ENCODE results near the gene ACTL6B.

Gene ACTL6B

GRCh38 chr7:100602889-100603725 is 53.1 kb downstream of the ACTL6B start:
- Histone ChIP-seq H3K4me3 (ENCODE audit: low read depth, low read length, poor library complexity, severe bottlenecking) (peak overlapping the region; percentile 60), H3K79me2 (ENCODE audit: insufficient read depth, low read length) (no peaks in the 10 kb centered on the region), H3K9me3 (ENCODE audit: low read length) (no peaks in the 10 kb centered on the region), H4K20me1 (ENCODE audit: insufficient read depth, low read length) (no peaks in the 10 kb centered on the region), H3K9me2 (ENCODE audit: low read depth, low read length) (no peaks in the 10 kb centered on the region), H3K4me2 (ENCODE audit: low read length) (peak overlapping the region; percentile 72), H2AFZ (ENCODE audit: low read length) (no peak overlapping the region), H3K4me1 (ENCODE audit: insufficient read depth, low read length, severe bottlenecking) (peaks cover 16% of the 10 kb centered on the region), H3K9ac (ENCODE audit: low read length) (peak overlapping the region; percentile 56; the same call in 1 of the 2 replicates), H3K27me3 (ENCODE audit: insufficient read depth, low read length) (no peaks in the 10 kb centered on the region; the same call in 1 of the 2 replicates), H3K36me3 (ENCODE audit: insufficient read depth, low read length) (no peaks in the 10 kb centered on the region), H3F3A (ENCODE audit: insufficient read depth, low read length) (no peaks in the 10 kb centered on the region), H3K27ac (ENCODE audit: low read depth, low read length, poor library complexity, severe bottlenecking) (no peak overlapping the region)
- no peak for TF ChIP-seq CTCF (IDR thresholded peaks at IDR 0.05; ENCODE audit: low read length)
- no peak for TF ChIP-seq EZH2 (IDR thresholded peaks at IDR 0.05; ENCODE audit: borderline replicate concordance, low read length)

DNA sequence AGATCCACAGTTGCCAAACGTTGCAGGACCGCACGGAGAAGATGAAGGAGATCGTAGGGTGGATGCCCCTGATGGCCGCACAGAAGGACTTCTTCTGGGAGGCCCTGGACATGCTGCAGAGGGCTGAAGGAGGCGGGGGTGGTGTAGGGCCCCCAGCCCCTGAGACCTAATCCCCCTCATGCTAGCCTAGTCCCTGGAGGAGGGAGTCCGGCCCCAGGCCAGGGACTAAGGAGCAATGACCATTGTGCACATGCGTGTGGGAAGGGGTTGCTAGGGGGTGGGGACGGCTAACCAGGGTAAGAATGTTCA is 55.6 kb downstream of the ACTL6B start:
- Histone ChIP-seq H3K9ac (ENCODE audit: low read length) (no peak overlapping the region), H3K79me2 (ENCODE audit: insufficient read depth, low read length) (no peaks in the 10 kb centered on the region), H3F3A (ENCODE audit: insufficient read depth, low read length) (no peaks in the 10 kb centered on the region), H4K20me1 (ENCODE audit: insufficient read depth, low read length) (no peaks in the 10 kb centered on the region), H3K9me3 (ENCODE audit: low read length) (no peaks in the 10 kb centered on the region), H3K4me3 (ENCODE audit: low read depth, low read length, poor library complexity, severe bottlenecking) (no peak overlapping the region), H3K4me1 (ENCODE audit: insufficient read depth, low read length, severe bottlenecking) (peaks cover 16% of the 10 kb centered on the region), H2AFZ (ENCODE audit: low read length) (no peak overlapping the region), H3K27me3 (ENCODE audit: insufficient read depth, low read length) (no peaks in the 10 kb centered on the region; the same call in 1 of the 2 replicates), H3K27ac (ENCODE audit: low read depth, low read length, poor library complexity, severe bottlenecking) (no peak overlapping the region), H3K9me2 (ENCODE audit: low read depth, low read length) (no peaks in the 10 kb centered on the region), H3K36me3 (ENCODE audit: insufficient read depth, low read length) (no peaks in the 10 kb centered on the region), H3K4me2 (ENCODE audit: low read length) (no peak overlapping the region)
- TF ChIP-seq EZH2 (IDR thresholded peaks at IDR 0.05; ENCODE audit: borderline replicate concordance, low read length) (no peak), CTCF (IDR thresholded peaks at IDR 0.05; ENCODE audit: low read length) (no peak; the same call in 1 of the 2 replicates)

- Histone ChIP-seq H3K9me2 (ENCODE audit: low read depth, low read length) (no peaks in the 10 kb centered on the region), H3K27me3 (ENCODE audit: insufficient read depth, low read length) (peaks cover 3% of the 10 kb centered on the region), H3K4me2 (ENCODE audit: low read length) (no peak overlapping the region), H3K4me3 (ENCODE audit: low read depth, low read length, poor library complexity, severe bottlenecking) (no peak overlapping the region), H4K20me1 (ENCODE audit: insufficient read depth, low read length) (no peaks in the 10 kb centered on the region), H3F3A (ENCODE audit: insufficient read depth, low read length) (no peaks in the 10 kb centered on the region), H3K27ac (ENCODE audit: low read depth, low read length, poor library complexity, severe bottlenecking) (no peak overlapping the region), H3K9ac (ENCODE audit: low read length) (no peak overlapping the region), H3K4me1 (ENCODE audit: insufficient read depth, low read length, severe bottlenecking) (peaks cover 12% of the 10 kb centered on the region), H2AFZ (ENCODE audit: low read length) (no peak overlapping the region), H3K79me2 (ENCODE audit: insufficient read depth, low read length) (no peaks in the 10 kb centered on the region), H3K36me3 (ENCODE audit: insufficient read depth, low read length) (no peaks in the 10 kb centered on the region), H3K9me3 (ENCODE audit: low read length) (no peaks in the 10 kb centered on the region)
- TF ChIP-seq EZH2 (IDR thresholded peaks at IDR 0.05; ENCODE audit: borderline replicate concordance, low read length) (no peak), CTCF (IDR thresholded peaks at IDR 0.05; ENCODE audit: low read length) (peak; percentile 85)
These were observed 56.1 kb downstream of the ACTL6B start for GRCh38 chr7:100599911-100600729.
